HPDE6-E6E7 (cell line): ENCODE data around the gene CHERP.
"Not testable (repeated sequence)": the region's sequence is repeated elsewhere in the genome, so short reads cannot be mapped to it uniquely, and the experiment has no call there.

Experiments used
- DNase-seq: peaks from one replicate; pipeline ENCODE4 v3.0.0; 2011; ENCODE audit warnings: missing footprints; ENCODE audit errors: extremely low spot score

Gene CHERP

GRCh38 chr19:16520074-16520973 lies 21.9 kb downstream of the CHERP start:
- DNase-seq: no peak

DNA sequence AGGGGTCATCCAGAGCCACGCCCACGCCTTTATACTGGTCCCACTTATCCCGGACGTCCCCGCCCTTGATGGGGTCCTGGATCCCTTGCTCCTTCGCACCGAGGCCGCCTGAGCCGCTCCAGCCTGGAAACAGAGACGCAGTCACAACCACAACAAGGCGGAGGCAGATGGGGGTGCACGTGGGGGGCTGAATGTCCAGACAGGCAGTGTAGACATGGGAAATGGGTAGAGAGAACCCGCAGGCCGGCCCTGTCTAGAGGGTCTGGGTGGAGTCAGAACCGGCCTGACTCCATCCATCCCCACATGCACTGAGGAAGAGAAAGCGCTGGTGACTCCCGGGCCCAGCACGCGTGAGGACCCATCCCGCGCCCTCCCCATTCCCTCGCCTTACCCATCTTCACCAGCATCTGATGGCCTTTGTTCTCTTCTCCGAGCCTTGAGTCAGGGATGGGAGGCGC lies 23.0 kb downstream of the CHERP start:
- no peak for DNase-seq

DNA sequence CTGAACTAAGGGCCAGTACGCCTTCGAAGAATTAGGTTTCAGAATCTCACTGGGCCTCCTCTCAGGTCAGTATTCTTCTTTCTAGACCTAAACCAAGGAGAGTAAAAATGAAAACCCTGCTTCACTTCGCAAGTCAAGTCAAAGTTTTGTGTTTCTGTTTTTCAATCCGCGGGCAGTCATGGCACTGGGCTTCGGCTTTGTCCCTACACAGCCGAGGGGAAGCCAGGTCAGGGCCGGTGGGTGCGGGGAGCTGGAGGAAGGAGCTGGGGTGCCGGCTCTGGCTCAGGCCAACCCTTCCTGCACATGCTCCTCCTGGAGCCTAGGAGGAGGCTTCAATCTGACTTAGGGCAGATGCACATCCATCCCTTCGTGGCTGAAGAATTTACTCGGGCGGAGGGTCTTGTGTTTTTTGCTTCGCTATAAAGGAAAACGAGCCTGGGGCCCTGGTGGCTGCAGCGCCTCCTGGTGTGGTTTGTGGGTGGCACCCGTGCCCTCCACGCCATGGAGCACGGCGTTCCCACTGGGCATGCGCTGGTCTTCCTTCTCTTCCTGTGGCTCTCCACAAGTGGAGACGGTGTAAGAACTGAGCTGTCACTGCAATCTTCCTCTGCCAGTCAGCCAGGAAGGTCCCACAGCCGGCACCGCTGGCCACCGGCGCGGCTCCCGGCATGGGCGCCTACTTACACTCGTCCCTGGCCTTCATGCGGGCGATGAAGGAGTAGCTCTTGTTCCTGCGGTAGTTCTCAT lies 23.6 kb downstream of the CHERP start:
- no peak for DNase-seq

- no peak for DNase-seq
Observed at GRCh38 chr19:16518061-16518460, 24.2 kb downstream of the CHERP start.

DNA sequence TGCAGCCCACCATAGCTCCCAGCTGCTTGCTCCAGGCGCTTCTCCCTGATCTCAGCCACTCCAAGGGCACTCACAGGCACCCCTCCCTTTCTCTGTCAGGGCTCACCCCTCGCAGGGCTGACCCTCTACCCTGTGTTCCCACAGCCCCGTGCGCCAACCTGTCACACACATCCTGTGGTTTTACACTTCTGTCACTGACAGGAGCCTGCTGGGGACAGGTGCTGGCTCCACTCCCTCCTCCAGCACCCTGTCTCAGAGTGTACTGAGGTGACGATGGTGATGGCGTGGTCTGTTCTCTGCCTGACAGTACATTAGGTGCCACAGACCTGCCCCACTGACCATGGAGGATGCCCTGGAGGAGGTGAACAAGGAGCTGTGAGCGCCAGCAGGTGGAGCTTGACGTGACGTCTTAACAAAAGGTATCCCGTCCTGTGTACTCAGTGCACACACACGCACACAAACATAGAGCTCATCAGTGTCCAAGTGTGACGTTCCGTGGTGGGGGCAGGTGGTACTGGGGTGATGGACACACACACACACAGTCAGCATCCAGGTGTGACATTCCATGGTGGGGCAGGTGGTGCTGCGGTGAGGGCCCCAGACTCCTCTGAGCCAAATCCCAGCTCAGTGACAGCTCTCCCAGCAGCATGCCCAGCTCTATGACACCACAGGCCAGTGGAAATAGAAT lies 25.2 kb downstream of the CHERP start:
- no peak for DNase-seq

GRCh38 chr19:16516381-16516780 lies 25.9 kb downstream of the CHERP start:
- DNase-seq: no peak

DNA sequence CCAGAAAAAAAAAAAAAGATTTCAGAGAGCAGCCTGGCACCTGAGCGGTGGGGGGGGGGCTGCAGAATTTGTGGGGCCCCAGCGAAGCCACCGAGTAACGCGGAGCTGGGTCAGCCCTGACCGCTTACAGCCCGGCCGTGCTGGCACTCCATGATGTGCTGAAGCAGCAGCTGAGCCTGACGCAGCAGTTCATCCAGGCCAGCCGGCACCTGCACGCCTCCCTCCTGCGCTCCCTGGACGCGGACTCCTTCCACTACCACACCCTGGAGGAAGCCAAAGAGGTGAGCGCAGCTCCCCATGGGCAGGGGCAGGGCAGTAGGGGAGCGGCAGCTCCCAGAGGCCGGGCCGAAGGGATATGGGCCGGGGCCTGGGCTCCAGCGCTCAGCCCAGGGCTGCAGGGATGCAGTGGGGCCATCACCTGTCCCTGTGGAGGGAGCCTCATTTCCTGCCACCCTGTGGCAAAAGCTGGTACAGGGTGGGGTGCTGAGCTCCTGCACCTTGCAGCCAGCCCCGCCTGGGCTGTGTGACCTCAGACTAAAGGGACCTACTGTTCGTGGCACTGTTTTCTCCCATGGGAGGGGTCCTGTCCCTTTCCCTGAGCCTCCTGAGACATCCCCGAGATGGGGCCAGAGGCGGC lies 27.7 kb downstream of the CHERP start:
- DNase-seq: no peak

- DNase-seq: not testable (repeated sequence)
Observed at GRCh38 chr19:16512611-16513010, 29.6 kb downstream of the CHERP start.

- DNase-seq: no peak
Observed at GRCh38 chr19:16509141-16510061, 32.8 kb downstream of the CHERP start.

DNA sequence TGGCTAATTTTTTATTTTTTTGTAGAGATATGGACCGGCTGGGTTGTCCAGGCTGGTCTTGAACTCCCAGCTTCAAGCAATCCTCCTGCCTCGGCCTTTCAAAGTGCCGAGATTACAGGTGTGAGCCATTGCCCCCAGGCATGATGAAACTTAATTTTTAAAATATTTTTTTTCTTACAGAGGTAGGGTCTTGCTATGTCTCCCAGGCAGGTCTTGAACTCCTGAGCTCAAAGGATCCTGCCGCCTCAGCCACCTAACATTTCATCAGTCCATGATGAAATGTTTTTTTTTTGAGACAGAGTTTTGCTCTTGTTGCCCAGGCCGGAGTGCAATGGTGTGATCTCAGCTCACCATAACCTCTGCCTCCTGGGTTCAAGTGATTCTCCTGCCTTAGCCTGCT lies 33.7 kb downstream of the CHERP start:
- DNase-seq: no peak

- no peak for DNase-seq
Observed at GRCh38 chr19:16506961-16507360, 35.3 kb downstream of the CHERP start.

- DNase-seq: not testable (repeated sequence)
Observed at GRCh38 chr19:16506161-16506560, 36.1 kb downstream of the CHERP start.

GRCh38 chr19:16504271-16504670 lies 38.0 kb downstream of the CHERP start:
- no peak for DNase-seq

DNA sequence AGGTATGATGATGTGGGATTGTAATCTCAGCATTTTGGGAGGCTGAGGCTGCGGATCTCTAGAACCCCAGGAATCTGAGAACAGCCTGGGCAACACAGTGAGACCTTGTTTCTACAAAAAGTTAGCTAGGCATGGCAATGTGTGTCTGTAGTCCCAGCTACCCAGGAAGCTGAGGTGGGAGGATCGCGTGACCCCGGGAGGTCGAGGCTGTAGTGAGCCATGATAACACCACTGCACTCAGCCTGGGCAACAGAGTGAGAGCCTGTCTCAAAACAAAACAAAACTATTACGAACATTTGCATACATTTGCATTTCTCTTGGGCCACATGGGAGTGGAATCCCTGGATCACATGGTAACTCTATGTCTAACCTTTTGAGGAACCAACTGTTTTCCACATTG lies 44.4 kb downstream of the CHERP start:
- no peak for DNase-seq

DNA sequence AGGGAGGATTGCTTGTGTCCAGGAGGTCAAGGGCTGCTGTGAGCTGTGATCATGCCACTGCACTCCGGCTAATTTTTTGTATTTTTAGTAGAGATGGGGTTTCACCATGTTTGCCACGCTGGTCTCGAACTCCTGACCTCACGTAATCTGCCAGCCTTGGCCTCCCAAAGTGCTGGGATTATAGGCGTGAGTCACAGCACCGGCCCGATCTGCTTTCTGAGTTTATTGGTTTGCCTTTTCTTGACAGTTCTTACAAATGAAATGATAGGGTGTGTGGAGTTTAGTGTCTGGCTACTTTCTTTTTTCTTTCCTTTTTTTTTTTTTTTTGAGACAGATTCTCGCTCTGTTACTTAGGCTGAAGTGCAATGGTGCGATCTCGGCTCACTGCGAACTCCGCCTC lies 45.2 kb downstream of the CHERP start:
- no peak for DNase-seq

- no peak for DNase-seq
Observed at GRCh38 chr19:16496613-16496983, 45.6 kb downstream of the CHERP start.

GRCh38 chr19:16495982-16496612 lies 46.1 kb downstream of the CHERP start, which contains the start of the genes C19orf44 and CALR3:
TSS of gene C19orf44 (plus strand) at chr19:16496394. CDS start at chr19:16500793, 4,399 bp downstream.
TSS of gene CALR3 (minus strand) at chr19:16496167. CDS start at chr19:16496129, 38 bp downstream.
- peak; percentile 96 for DNase-seq

GRCh38 chr19:16486476-16486875 lies 55.8 kb downstream of the CHERP start:
- not testable (repeated sequence) for DNase-seq

DNA sequence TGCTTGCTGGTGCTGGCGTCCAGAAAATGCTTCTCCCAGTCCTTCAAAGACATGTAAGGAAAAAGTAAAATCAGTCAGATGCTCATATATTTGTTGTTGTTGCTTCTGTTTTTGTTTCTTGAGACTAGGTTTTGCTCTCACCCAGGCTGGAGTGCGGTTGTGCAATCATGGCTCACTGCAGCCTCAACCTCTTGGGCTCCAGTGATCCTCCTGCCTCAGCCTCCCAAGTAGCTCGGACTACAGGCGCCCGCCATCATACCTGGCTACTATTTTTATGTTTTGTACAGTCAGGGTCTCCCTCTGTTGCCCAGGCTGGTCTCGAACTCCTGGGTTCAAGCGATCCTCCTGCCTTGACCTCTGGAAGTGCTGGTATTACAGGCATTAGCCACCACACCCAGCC lies 59.5 kb downstream of the CHERP start:
- no peak for DNase-seq

GRCh38 chr19:16477311-16477710 lies 64.9 kb downstream of the CHERP start:
- DNase-seq: no peak
